CD4-positive, alpha-beta T cell treated with Interleukin-4 for 1 hour (primary cell): Measurements from ENCODE around the gene AFG1L.
"Not testable (repeated sequence)": the region's sequence is repeated elsewhere in the genome, so short reads cannot be mapped to it uniquely, and the experiment has no call there.

Source experiments
- DNase-seq, 2 donors: peaks; one replicate each; pipeline ENCODE4 v3.0.0-alpha.2; 2020 to 2022

Gene AFG1L

DNA sequence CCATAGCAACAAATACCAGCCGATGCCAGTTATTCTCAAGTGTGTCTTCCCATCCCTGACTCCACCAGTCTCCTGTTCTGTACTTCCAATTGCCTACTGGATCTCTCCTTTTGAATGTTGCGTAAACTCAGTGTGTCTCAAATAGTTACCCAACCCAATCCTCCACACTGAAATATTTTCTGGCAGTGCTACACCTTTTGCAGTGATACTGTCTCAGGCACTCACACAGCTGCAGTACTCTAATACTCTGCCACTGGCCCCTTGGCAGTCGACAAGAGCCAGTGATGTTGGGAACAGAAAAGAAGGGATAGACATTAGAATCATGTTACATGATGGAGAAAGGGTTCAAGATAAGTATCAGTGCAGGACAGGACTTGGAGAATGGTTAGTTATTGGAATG is 234.0 kb downstream of the AFG1L start:
- no peak for DNase-seq

- no peak for DNase-seq
These were observed 236.5 kb downstream of the AFG1L start for GRCh38 chr6:108531332-108531731.

DNA sequence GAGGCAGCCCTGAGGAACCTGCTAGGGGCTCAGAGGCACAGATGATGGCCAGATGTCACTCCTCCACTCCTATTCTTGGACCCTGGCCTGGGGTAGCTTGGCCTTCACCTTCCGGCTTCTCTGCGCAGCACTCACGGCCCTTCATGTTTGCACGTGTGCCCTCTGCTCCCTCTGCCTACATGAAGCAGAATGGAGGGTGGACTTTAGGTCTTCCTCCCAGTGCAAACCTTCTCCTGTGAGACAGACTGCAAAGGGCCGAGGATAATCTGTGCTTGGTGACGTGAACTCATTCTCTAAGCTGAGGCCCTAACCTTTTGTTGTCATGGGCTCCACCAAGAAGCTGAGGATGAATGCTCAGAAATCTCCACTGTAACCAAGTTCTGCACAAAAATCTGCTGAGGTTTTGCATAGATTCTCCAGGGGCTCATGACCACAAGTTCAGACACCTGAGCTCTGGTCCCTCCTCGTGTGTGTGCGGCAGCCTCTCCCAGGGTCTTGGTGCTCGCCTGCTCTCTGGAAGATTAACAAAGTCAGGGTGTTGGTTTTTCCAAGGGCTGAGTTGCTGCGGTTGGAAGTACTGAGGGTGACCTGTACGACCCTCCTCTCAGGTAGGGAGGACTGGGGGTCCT is 240.4 kb downstream of the AFG1L start:
- DNase-seq = no peak

DNA sequence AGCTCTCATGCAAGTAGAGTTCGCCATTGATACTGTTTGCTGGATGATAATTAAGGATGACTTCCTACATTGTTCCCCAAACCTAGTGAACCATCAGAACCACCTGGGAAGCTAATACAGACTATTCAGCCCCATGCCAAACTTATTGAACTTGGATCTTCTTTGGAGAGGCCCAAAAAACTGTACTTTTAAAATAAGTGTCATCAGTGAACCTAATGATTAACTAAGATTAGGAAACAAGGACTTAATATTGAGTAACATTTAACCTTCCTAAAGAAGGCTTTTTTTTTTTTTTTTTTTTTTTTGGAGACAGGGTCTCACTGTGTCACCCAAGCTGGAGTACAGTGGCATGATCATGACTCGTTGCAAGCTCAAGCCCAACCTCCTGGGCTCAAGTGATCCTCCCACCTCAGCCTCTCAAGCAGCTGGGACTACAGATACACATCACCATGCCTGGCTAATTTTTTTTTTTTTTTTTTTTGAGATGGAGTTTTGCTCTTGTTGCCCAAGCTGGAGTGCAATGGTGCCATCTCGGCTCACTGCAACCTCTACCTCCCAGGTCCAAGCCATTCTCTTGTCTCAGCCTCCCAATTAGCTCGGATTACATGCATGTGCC is 241.2 kb downstream of the AFG1L start:
- not testable (repeated sequence) for DNase-seq

DNA sequence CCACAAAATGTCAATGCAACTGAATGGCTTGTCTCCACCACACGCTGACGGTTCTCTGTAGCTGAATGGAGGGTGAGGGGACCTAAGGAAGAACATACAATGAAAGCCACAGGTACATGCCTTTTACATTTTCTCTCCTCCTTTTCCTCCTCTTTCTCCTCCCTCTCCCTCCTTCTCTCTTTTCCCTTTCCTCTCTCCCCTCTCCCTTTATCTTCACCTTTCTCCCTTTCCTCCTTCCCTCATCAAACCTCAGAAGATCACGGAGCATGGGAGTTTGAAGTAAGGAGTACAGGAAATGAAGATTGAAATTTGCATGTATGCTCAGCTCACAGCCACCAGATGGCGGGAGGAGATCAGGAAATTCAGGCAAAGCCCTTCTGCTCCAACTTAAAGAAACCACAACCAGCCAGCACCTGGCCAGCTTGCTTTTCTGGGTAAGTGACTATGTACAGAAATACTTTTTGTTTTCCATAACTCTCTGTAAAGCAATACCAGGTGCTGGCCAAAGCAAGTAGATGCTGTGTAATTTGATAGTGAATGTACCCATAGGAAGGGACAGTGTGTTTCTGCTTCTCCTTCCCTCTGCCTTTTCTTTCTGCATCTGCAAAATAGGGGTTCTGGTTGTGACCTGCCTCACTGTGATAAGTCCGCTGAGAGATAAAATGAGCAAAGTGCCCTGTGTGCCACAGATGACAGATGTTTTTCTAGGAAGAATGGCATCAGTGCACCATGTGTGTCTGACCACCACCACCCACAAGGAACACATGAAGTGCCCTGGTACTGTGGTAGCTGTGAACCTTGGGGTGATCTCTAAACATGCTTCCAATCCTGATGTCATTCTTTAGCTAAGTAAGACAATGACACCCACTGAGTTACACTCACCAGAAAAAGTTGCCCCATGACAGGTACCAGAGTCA is 247.2 kb downstream of the AFG1L start:
- DNase-seq = peak; percentile 82

- DNase-seq = no peak
These were observed 248.5 kb downstream of the AFG1L start for GRCh38 chr6:108543175-108543940.

DNA sequence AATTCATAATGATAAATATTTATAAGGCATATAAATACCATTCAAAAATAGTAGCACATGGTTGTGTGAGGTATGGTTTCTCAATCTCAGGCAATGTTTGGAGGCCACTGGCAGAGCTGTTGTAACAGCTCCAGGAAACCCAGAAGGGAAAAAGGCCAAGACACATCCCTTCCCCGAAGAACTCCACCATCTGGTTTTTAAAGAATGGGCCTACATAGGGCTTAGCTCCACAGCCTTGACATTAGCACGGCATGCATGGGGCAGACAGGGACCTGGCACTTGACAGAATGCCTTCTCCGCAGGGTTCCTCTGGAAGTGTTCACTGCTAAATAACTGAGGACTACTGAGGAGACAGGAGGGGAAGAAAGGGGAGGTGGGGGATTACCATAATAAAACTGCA is 249.8 kb downstream of the AFG1L start:
- no peak for DNase-seq

GRCh38 chr6:108546079-108547049 is 251.5 kb downstream of the AFG1L start:
- DNase-seq = peak in 1 of 2 donors; percentile 14

- no peak for DNase-seq
These were observed 254.4 kb downstream of the AFG1L start for GRCh38 chr6:108549241-108549640.

GRCh38 chr6:108549741-108550140 is 254.9 kb downstream of the AFG1L start:
- DNase-seq = no peak

GRCh38 chr6:108550256-108550655 is 255.4 kb downstream of the AFG1L start:
- no peak for DNase-seq

DNA sequence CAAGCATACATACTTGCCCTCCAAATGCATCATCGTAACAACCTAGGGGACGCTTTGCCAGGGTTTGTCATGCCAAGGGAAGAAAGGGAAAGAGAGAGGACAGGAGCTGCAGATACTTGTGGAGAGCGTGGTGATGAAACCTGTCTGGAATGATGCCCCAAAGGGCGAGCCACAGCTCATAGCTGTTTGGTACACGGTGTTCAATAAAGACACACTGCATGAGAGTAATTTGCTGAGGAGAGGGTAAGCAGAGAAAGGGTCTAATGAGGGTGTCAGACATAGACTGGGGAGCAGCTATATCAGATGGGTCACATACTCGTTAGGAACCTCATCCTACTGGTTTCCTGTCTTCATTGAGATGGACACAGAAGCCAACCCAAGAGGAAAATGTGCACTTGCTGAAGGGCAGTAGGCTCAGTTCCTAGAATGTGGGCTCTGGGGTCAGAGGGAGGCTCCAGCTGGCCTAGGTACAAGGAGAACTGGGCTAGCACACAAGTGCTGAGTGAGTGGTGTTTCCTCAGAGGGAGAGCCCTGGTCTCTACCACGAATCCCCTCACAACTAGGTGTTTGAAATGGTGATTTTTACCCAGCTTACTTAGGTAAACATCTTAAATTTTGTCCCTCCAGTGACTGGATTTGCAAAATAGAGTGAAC is 260.7 kb downstream of the AFG1L start:
- DNase-seq = no peak

GRCh38 chr6:108556250-108556649 is 261.4 kb downstream of the AFG1L start:
- DNase-seq = no peak

DNA sequence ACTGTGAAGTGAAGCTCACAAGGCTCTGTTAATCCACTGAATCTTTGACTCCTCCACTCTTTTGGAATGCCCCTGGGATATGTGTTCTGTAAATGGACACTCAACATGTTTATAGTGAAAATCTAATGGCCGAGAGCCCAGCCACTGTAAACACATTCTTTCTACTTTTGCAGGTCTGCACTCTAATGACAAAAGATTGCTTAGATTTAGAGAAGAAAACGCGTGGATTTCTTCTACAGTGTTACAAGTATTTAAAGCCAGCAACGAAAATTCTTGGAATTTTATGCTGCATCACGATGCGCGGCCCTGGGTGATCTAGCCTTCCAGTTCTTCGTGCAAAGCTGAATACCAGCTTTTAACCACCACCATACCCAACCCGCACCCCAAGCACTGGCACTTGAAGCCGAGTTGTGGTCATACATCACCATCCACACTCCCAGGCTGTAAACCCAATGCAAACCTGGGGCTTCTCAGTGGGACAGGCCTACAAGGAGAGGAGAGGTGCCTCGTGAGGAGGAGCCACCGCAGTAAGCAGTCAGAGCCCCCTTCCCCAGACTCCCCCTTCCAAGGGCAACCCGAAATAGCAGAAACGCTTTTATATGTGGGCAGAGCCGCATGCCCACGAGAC is 262.1 kb downstream of the AFG1L start:
- no peak for DNase-seq

- DNase-seq = peak; percentile 88
These were observed 262.9 kb downstream of the AFG1L start for GRCh38 chr6:108557494-108558371.

GRCh38 chr6:108558372-108559096 is 263.7 kb downstream of the AFG1L start:
- peak; percentile 98 to 99 for DNase-seq

- peak; percentile 92 to 94 for DNase-seq
These were observed 264.4 kb downstream of the AFG1L start for GRCh38 chr6:108559097-108559883.

- DNase-seq = peak in 1 of 2 donors; percentile 19
These were observed 265.1 kb downstream of the AFG1L start for GRCh38 chr6:108559884-108560462.
